SK-N-SH (cell line): ENCODE data around the gene MAPK1.

Source experiments
- CTCF ChIP-seq: fragments of 200-600 bp; sonication (generic); IDR thresholded peaks from 2 replicates; pipeline ENCODE4 v1.6.1; 2017; ENCODE audit warnings: antibody characterized with exemption, mild to moderate bottlenecking, moderate library complexity
- EP300 ChIP-seq, 2 experiments: IDR thresholded peaks; 2 replicates each; pipeline versions ENCODE4 v1.4.0 to v1.6.1; 2012; ENCODE audit warnings: borderline replicate concordance in 1 of 2, low read depth in 1 of 2, low read length in 1 of 2
- EZH2phosphoT487 ChIP-seq: fragments of 200-600 bp; sonication (generic); IDR thresholded peaks from 2 replicates; pipeline ENCODE4 v1.6.1; 2017; ENCODE audit warnings: low read depth, mixed run types, mild to moderate bottlenecking, antibody characterized with exemption, moderate library complexity, borderline replicate concordance
- FOXM1 ChIP-seq: IDR thresholded peaks from 2 replicates; pipeline ENCODE4 v1.4.0; 2012; ENCODE audit warnings: low read depth, mild to moderate bottlenecking
- JUND ChIP-seq: IDR thresholded peaks from 2 replicates; pipeline ENCODE4 v1.4.0; 2012
- MAX ChIP-seq: IDR thresholded peaks from 2 replicates; pipeline ENCODE4 v1.4.0; 2012; ENCODE audit warnings: low read depth
- POLR2AphosphoS5 ChIP-seq: IDR thresholded peaks from 2 replicates; pipeline ENCODE4 v1.6.1; 2012; ENCODE audit warnings: low read depth, low read length
- RAD21 ChIP-seq: IDR thresholded peaks from 2 replicates; pipeline ENCODE4 v1.6.1; 2012; ENCODE audit warnings: mild to moderate bottlenecking, low read length
- RCOR1 ChIP-seq: fragments of 150-350 bp; IDR thresholded peaks from 2 replicates; pipeline ENCODE4 v1.6.1; 2017; ENCODE audit warnings: antibody characterized with exemption, low read length
- REST ChIP-seq: IDR thresholded peaks from 2 replicates; pipeline ENCODE4 v1.6.1; 2012; ENCODE audit warnings: mild to moderate bottlenecking, low read depth, low read length, moderate library complexity
- SIN3A ChIP-seq: IDR thresholded peaks from 2 replicates; pipeline ENCODE4 v1.6.1; 2012; ENCODE audit warnings: low read depth, mild to moderate bottlenecking, low read length, moderate library complexity, borderline replicate concordance
- TAF1 ChIP-seq: IDR thresholded peaks from 2 replicates; pipeline ENCODE4 v1.6.1; 2012; ENCODE audit warnings: low read depth, mild to moderate bottlenecking, low read length, moderate library complexity, borderline replicate concordance
- USF1 ChIP-seq: IDR thresholded peaks from 2 replicates; pipeline ENCODE4 v1.4.0; 2012; ENCODE audit warnings: low read depth, borderline replicate concordance
- ZBTB33 ChIP-seq: IDR thresholded peaks from 2 replicates; pipeline ENCODE4 v1.4.0; 2012; ENCODE audit warnings: low read depth, borderline replicate concordance

GRCh38 chr22:21754523-21754922 lies 112.9 kb downstream of the MAPK1 start:
- TF ChIP-seq CTCF (no peak), ZBTB33 (no peak), POLR2AphosphoS5 (no peak), TAF1 (no peak), RAD21 (no peak), SIN3A (no peak), RCOR1 (no peak), USF1 (no peak), EP300 (IDR thresholded peaks at IDR 0.05; ENCODE audit: borderline replicate concordance in 1 of 2, low read depth in 1 of 2, low read length in 1 of 2) (no peak), JUND (no peak), EZH2phosphoT487 (no peak), FOXM1 (no peak), MAX (no peak), REST (no peak)
